ENCODE results near the gene ARHGEF37.
"Not testable (repeated sequence)": the region's sequence is repeated elsewhere in the genome, so short reads cannot be mapped to it uniquely, and the experiment has no call there.

ARHGEF37 gene

DNA sequence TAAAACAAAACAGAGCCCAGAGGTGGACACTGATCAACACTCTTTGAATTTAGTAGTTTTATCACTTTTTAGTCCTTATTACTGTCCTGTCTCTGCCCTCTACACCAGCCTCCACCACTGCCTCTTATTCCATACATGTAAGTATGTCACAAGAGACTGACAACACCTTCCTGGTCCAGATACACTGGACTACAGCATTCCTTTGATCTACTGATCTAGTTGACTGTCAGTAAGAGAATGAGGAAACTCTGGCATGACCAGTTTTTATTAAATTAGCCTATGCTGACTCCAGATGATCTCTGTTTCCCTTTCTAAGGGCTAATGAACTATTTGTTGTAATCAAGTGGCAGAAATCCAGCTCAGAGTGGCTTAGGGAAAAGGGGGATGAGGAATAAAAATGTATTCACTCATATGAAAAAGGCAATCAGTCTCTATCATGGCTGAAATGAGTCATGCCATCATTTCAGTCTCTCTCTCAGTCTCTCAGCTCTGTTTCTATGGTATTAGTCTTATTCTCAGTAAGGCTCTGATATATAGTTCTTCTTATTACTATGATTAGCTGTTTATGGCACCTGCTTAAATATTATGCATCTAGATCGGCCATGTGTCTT, 5.5 kb downstream of the ARHGEF37 start:
- H3K9me3 ChIP-seq (ENCODE audit: control extremely low read depth in 1 of 5, control insufficient read depth in 4 of 5, insufficient read depth in 2 of 5, low read depth in 1 of 5, low read length in 4 of 5), result no peaks in the 10 kb centered on the region
- no peak overlapping the region for H3K4me3 ChIP-seq (ENCODE audit: control insufficient read depth in 1 of 7, extremely low read depth in 1 of 7, insufficient read depth in 4 of 7, low read depth in 2 of 7, low read length in 6 of 7)
- peaks cover 0 to 4% (median 0%) of the 10 kb centered on the region in 5 experiments for H3K27me3 ChIP-seq (replicated peaks in 2 of 5; ENCODE audit: control insufficient read depth in 4 of 5, insufficient read depth in 5 of 5, low read length in 4 of 5)
- peaks cover 0 to 5% (median 0%) of the 10 kb centered on the region in 4 experiments for H3K4me1 ChIP-seq (ENCODE audit: control extremely low read depth in 1 of 4, control insufficient read depth in 4 of 4, insufficient read depth in 4 of 4, low read length in 3 of 4)
- no CpG with 5 or more reads among the region's 1 CpG for WGBS (ENCODE audit: insufficient coverage)
- CTCF ChIA-PET, result interaction anchor here (1.0 kb wide), 1 partner anchor 17 kb away, joined by 3 read pairs; no protein-coding TSS in a partner anchor
- H3K27ac ChIP-seq (ENCODE audit: insufficient read depth in 1 of 2, low read depth in 1 of 2, low read length in 2 of 2, poor library complexity in 1 of 2, severe bottlenecking in 2 of 2), result no peak overlapping the region
- POLR2A ChIA-PET, result no interaction called here
- DNase-seq, result no peak
- no peaks in the 10 kb centered on the region for H3K36me3 ChIP-seq (ENCODE audit: control insufficient read depth in 4 of 4, insufficient read depth in 4 of 4, low read length in 3 of 4)

- no peaks in the 10 kb centered on the region for H3K36me3 ChIP-seq (ENCODE audit: control insufficient read depth in 4 of 4, insufficient read depth in 4 of 4, low read length in 3 of 4)
- no peak for DNase-seq
- no peak overlapping the region for H3K4me3 ChIP-seq (ENCODE audit: control insufficient read depth in 1 of 7, extremely low read depth in 1 of 7, insufficient read depth in 4 of 7, low read depth in 2 of 7, low read length in 6 of 7)
- ChIA-PET POLR2A (interaction anchor here (0.6 to 0.8 kb wide), 2 partner anchors 142 to 290 kb away, joined by 3 to 5 read pairs; no protein-coding TSS in a partner anchor), CTCF (interaction anchor here (0.7 to 2.0 kb wide), 4 partner anchors 9 to 206 kb away, joined by 3 to 6 read pairs (median 4); no protein-coding TSS in a partner anchor)
- no peaks in the 10 kb centered on the region for H3K9me3 ChIP-seq (ENCODE audit: control extremely low read depth in 1 of 5, control insufficient read depth in 4 of 5, insufficient read depth in 2 of 5, low read depth in 1 of 5, low read length in 4 of 5)
- H3K27me3 ChIP-seq (replicated peaks in 2 of 5; ENCODE audit: control insufficient read depth in 4 of 5, insufficient read depth in 5 of 5, low read length in 4 of 5), result no peaks in the 10 kb centered on the region
- 100% methylated on average over 1 of the region's 1 CpG for WGBS (ENCODE audit: insufficient coverage)
- H3K27ac ChIP-seq (ENCODE audit: insufficient read depth in 1 of 2, low read depth in 1 of 2, low read length in 2 of 2, poor library complexity in 1 of 2, severe bottlenecking in 2 of 2), result no peak overlapping the region
- no peaks in the 10 kb centered on the region for H3K4me1 ChIP-seq (ENCODE audit: control extremely low read depth in 1 of 4, control insufficient read depth in 4 of 4, insufficient read depth in 4 of 4, low read length in 3 of 4)
Measured at GRCh38 chr5:149588936-149589335, 7.6 kb downstream of the ARHGEF37 start.

GRCh38 chr5:149593370-149593769, 12.1 kb downstream of the ARHGEF37 start:
- no peak overlapping the region for H3K4me3 ChIP-seq (ENCODE audit: control insufficient read depth in 1 of 7, extremely low read depth in 1 of 7, insufficient read depth in 4 of 7, low read depth in 2 of 7, low read length in 6 of 7)
- no peak overlapping the region for H3K27ac ChIP-seq (ENCODE audit: insufficient read depth in 1 of 2, low read depth in 1 of 2, low read length in 2 of 2, poor library complexity in 1 of 2, severe bottlenecking in 2 of 2)
- ChIA-PET POLR2A (no interaction called here), CTCF (interaction anchor here (1.4 kb wide), 1 partner anchor 25 kb away, joined by 3 read pairs; no protein-coding TSS in a partner anchor)
- H3K4me1 ChIP-seq (ENCODE audit: control extremely low read depth in 1 of 4, control insufficient read depth in 4 of 4, insufficient read depth in 4 of 4, low read length in 3 of 4), result no peaks in the 10 kb centered on the region
- H3K9me3 ChIP-seq (ENCODE audit: control extremely low read depth in 1 of 5, control insufficient read depth in 4 of 5, insufficient read depth in 2 of 5, low read depth in 1 of 5, low read length in 4 of 5), result no peaks in the 10 kb centered on the region
- no peaks in the 10 kb centered on the region for H3K27me3 ChIP-seq (replicated peaks in 2 of 5; ENCODE audit: control insufficient read depth in 4 of 5, insufficient read depth in 5 of 5, low read length in 4 of 5)
- H3K36me3 ChIP-seq (ENCODE audit: control insufficient read depth in 4 of 4, insufficient read depth in 4 of 4, low read length in 3 of 4), result no peaks in the 10 kb centered on the region
- no peak for DNase-seq
- WGBS (ENCODE audit: insufficient coverage), result 100% methylated on average over 1 of the region's 2 CpGs

DNA sequence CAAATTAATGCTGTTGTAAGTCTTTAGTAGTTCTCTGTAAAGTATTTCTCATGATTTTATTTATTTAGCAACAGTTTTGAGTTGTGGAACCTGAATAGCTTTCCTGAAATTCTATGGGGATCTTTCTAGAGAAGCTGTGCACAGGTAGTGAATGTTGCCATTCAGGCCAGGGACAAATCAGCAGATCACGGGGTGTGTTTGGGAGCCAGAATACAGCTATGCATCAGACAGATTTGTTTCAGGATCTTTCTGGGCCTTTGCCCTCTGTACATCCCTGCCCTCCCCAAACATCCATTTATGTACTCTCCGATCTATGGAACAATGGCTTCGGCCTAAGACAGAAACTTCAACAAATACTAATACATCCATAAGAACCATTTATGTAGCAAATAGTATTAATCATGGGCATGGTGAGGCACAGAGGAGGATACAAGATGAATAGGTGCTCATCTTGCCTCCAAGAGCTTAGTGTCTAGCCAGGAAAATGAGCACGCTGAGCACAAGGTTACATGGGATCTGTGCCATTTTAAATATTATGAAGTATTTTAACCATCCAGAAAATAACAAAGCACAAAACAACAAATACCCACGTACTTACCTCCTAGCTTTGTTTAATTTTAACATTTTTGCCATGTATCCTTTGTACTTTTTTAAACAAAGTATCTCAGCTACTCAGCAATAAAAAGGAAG, 13.1 kb downstream of the ARHGEF37 start:
- ChIA-PET CTCF (no interaction called here), POLR2A (no interaction called here)
- Histone ChIP-seq H3K27ac (ENCODE audit: insufficient read depth in 1 of 2, low read depth in 1 of 2, low read length in 2 of 2, poor library complexity in 1 of 2, severe bottlenecking in 2 of 2) (no peak overlapping the region), H3K9me3 (ENCODE audit: control extremely low read depth in 1 of 5, control insufficient read depth in 4 of 5, insufficient read depth in 2 of 5, low read depth in 1 of 5, low read length in 4 of 5) (no peaks in the 10 kb centered on the region), H3K4me1 (ENCODE audit: control extremely low read depth in 1 of 4, control insufficient read depth in 4 of 4, insufficient read depth in 4 of 4, low read length in 3 of 4) (no peaks in the 10 kb centered on the region), H3K4me3 (ENCODE audit: control insufficient read depth in 1 of 7, extremely low read depth in 1 of 7, insufficient read depth in 4 of 7, low read depth in 2 of 7, low read length in 6 of 7) (no peak overlapping the region), H3K36me3 (ENCODE audit: control insufficient read depth in 4 of 4, insufficient read depth in 4 of 4, low read length in 3 of 4) (no peaks in the 10 kb centered on the region), H3K27me3 (replicated peaks in 2 of 5; ENCODE audit: control insufficient read depth in 4 of 5, insufficient read depth in 5 of 5, low read length in 4 of 5) (no peaks in the 10 kb centered on the region)
- WGBS (ENCODE audit: insufficient coverage), result 100% methylated on average over 1 of the region's 5 CpGs
- DNase-seq, result no peak

DNA sequence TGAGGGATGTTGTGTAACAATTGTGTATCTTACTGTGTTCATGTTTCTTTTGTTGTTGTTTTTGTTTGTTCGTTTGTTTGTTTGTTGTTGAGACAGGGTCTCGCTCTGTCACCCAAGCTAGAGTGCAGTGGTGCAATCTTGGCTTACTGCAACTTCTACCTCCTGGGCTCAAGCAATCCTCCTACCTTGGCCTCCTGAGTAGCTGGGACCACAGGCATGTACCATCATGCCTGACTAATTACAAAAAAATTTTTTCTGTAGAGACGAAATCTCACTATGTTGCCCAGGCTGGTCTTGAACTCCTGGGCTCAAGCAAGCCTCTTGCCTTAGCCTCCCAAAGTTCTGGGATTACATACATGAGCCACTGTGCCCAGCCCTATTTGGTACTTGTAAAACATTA, 13.8 kb downstream of the ARHGEF37 start:
- POLR2A ChIA-PET; H3K27me3 ChIP-seq (replicated peaks in 2 of 5; ENCODE audit: control insufficient read depth in 4 of 5, insufficient read depth in 5 of 5, low read length in 4 of 5); H3K36me3 ChIP-seq (ENCODE audit: control insufficient read depth in 4 of 4, insufficient read depth in 4 of 4, low read length in 3 of 4); DNase-seq; H3K4me1 ChIP-seq (ENCODE audit: control extremely low read depth in 1 of 4, control insufficient read depth in 4 of 4, insufficient read depth in 4 of 4, low read length in 3 of 4); CTCF ChIA-PET; H3K27ac ChIP-seq (ENCODE audit: insufficient read depth in 1 of 2, low read depth in 1 of 2, low read length in 2 of 2, poor library complexity in 1 of 2, severe bottlenecking in 2 of 2); H3K9me3 ChIP-seq (ENCODE audit: control extremely low read depth in 1 of 5, control insufficient read depth in 4 of 5, insufficient read depth in 2 of 5, low read depth in 1 of 5, low read length in 4 of 5); H3K4me3 ChIP-seq (ENCODE audit: control insufficient read depth in 1 of 7, extremely low read depth in 1 of 7, insufficient read depth in 4 of 7, low read depth in 2 of 7, low read length in 6 of 7): not testable (repeated sequence)
- WGBS (ENCODE audit: insufficient coverage), result 100% methylated on average over 1 of the region's 3 CpGs

DNA sequence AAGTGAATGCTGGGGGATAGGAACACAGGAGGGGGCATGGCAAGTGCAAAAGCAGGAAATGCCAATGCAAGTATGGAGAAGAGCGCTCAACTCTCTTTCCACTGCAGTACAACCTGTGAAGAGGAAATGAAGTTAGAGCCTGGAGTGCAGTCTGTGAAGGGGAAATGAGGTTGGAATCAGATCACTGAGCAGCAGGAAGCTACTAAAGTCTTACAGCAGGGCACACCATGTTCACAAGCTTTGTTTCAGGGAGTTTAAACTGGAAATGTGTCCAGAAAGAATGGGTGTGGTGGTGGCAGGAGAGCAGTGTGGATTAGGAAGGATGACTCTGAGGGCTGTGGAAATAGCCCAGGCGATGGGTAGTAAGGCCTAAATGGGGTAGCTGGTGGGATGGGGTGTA, 15.4 kb downstream of the ARHGEF37 start:
- POLR2A ChIA-PET, result no interaction called here
- CTCF ChIA-PET, result interaction anchor here (1.6 to 3.4 kb wide), 4 partner anchors 8 to 22 kb away, joined by 5 to 13 read pairs (median 8); no protein-coding TSS in a partner anchor
- Histone ChIP-seq H3K4me1 (ENCODE audit: control extremely low read depth in 1 of 4, control insufficient read depth in 4 of 4, insufficient read depth in 4 of 4, low read length in 3 of 4) (no peaks in the 10 kb centered on the region), H3K4me3 (ENCODE audit: control insufficient read depth in 1 of 7, extremely low read depth in 1 of 7, insufficient read depth in 4 of 7, low read depth in 2 of 7, low read length in 6 of 7) (no peak overlapping the region), H3K27me3 (replicated peaks in 2 of 5; ENCODE audit: control insufficient read depth in 4 of 5, insufficient read depth in 5 of 5, low read length in 4 of 5) (no peaks in the 10 kb centered on the region), H3K36me3 (ENCODE audit: control insufficient read depth in 4 of 4, insufficient read depth in 4 of 4, low read length in 3 of 4) (no peaks in the 10 kb centered on the region), H3K9me3 (ENCODE audit: control extremely low read depth in 1 of 5, control insufficient read depth in 4 of 5, insufficient read depth in 2 of 5, low read depth in 1 of 5, low read length in 4 of 5) (no peaks in the 10 kb centered on the region), H3K27ac (ENCODE audit: insufficient read depth in 1 of 2, low read depth in 1 of 2, low read length in 2 of 2, poor library complexity in 1 of 2, severe bottlenecking in 2 of 2) (no peak overlapping the region)
- DNase-seq, result peak in 2 of 3 donors; percentile 16 to 17
- 100% methylated on average over 2 of the region's 2 CpGs for WGBS (ENCODE audit: insufficient coverage)

GRCh38 chr5:149597618-149598017, 16.3 kb downstream of the ARHGEF37 start:
- 99% methylated on average over 7 of the region's 7 CpGs for WGBS (ENCODE audit: insufficient coverage)

More at GRCh38 chr5:149597618-149598017, 16.3 kb downstream of the ARHGEF37 start:
- H3K27me3 ChIP-seq (replicated peaks in 2 of 5; ENCODE audit: control insufficient read depth in 4 of 5, insufficient read depth in 5 of 5, low read length in 4 of 5), result no peaks in the 10 kb centered on the region
- no peak overlapping the region for H3K27ac ChIP-seq (ENCODE audit: insufficient read depth in 1 of 2, low read depth in 1 of 2, low read length in 2 of 2, poor library complexity in 1 of 2, severe bottlenecking in 2 of 2)
- no peaks in the 10 kb centered on the region for H3K9me3 ChIP-seq (ENCODE audit: control extremely low read depth in 1 of 5, control insufficient read depth in 4 of 5, insufficient read depth in 2 of 5, low read depth in 1 of 5, low read length in 4 of 5)
- H3K36me3 ChIP-seq (ENCODE audit: control insufficient read depth in 4 of 4, insufficient read depth in 4 of 4, low read length in 3 of 4), result no peaks in the 10 kb centered on the region
- POLR2A ChIA-PET, result no interaction called here
- no peak overlapping the region for H3K4me3 ChIP-seq (ENCODE audit: control insufficient read depth in 1 of 7, extremely low read depth in 1 of 7, insufficient read depth in 4 of 7, low read depth in 2 of 7, low read length in 6 of 7)
- CTCF ChIA-PET, result interaction anchor here (1.6 to 3.4 kb wide), 3 partner anchors 9 to 21 kb away, joined by 6 to 13 read pairs (median 9); no protein-coding TSS in a partner anchor
- DNase-seq, result no peak
- no peaks in the 10 kb centered on the region for H3K4me1 ChIP-seq (ENCODE audit: control extremely low read depth in 1 of 4, control insufficient read depth in 4 of 4, insufficient read depth in 4 of 4, low read length in 3 of 4)
